C1 segment of cervical spinal cord (tissue), 14 donors: ENCODE measurements around the gene TBC1D10A.

Experiments
- DNase-seq, 14 donors: peaks; one replicate each; lab custom pipeline; 2025; lab: John Stamatoyannopoulos, UW

The TBC1D10A gene

GRCh38 chr22:30323246-30323645 is 3.5 kb downstream of the TBC1D10A start:
- DNase-seq: no peak

- no peak for DNase-seq
Observed at GRCh38 chr22:30321461-30321860, 5.3 kb downstream of the TBC1D10A start.

GRCh38 chr22:30320021-30320556 is 6.7 kb downstream of the TBC1D10A start:
- DNase-seq: no peak

- no peak for DNase-seq
Observed at GRCh38 chr22:30318799-30319419, 7.8 kb downstream of the TBC1D10A start.

GRCh38 chr22:30317778-30318177 is 9.0 kb downstream of the TBC1D10A start:
- DNase-seq: no peak

GRCh38 chr22:30315962-30316576 is 10.7 kb downstream of the TBC1D10A start:
- no peak for DNase-seq

GRCh38 chr22:30314915-30315314 is 11.8 kb downstream of the TBC1D10A start:
- DNase-seq: no peak

- DNase-seq: no peak
Observed at GRCh38 chr22:30313527-30314363, 13.0 kb downstream of the TBC1D10A start.

- DNase-seq: no peak
Observed at GRCh38 chr22:30312053-30312452, 14.7 kb downstream of the TBC1D10A start.

- DNase-seq: peak in 6 of 14 donors; percentile 9 to 35 (median 28)
Observed at GRCh38 chr22:30310881-30311771, 15.6 kb downstream of the TBC1D10A start.

GRCh38 chr22:30309951-30310741 is 16.6 kb downstream of the TBC1D10A start:
- DNase-seq: no peak

GRCh38 chr22:30308518-30309230 is 18.1 kb downstream of the TBC1D10A start:
- DNase-seq: no peak

- no peak for DNase-seq
Observed at GRCh38 chr22:30308093-30308492, 18.6 kb downstream of the TBC1D10A start.

- no peak for DNase-seq
Observed at GRCh38 chr22:30307041-30307574, 19.6 kb downstream of the TBC1D10A start.

- no peak for DNase-seq
Observed at GRCh38 chr22:30306627-30307011, 20.1 kb downstream of the TBC1D10A start.

- no peak for DNase-seq
Observed at GRCh38 chr22:30305906-30306626, 20.7 kb downstream of the TBC1D10A start.

GRCh38 chr22:30305519-30305905 is 21.2 kb downstream of the TBC1D10A start:
- DNase-seq: peak in 8 of 14 donors; percentile 10 to 47 (median 32)

GRCh38 chr22:30304495-30305244 is 22.1 kb downstream of the TBC1D10A start:
- DNase-seq: peak in 6 of 14 donors; percentile 10 to 31 (median 15)
